Stomach (tissue), 9 donors: ENCODE measurements around the gene BRF1. TPM values are rescaled to one million over a fixed set of nuclear protein-coding genes. Genes with fewer than 3 reads are reported as not detected.

Experiments
- DNase-seq, 2 donors: peaks; one replicate each; pipeline versions ENCODE4 v3.0.0 to v3.0.0-alpha.2; 2013 to 2019
- H3K27ac ChIP-seq, 5 donors: fragments of 200-600 bp in 4 of 5; sonication (generic) in 4 of 5; one replicate each; pipeline ENCODE4 v1.5.1; 2013 to 2019; ENCODE audit warnings: mild to moderate bottlenecking in 1 of 5, moderate library complexity in 1 of 5
- H3K27me3 ChIP-seq, 3 donors: fragments of 200-600 bp; sonication (generic); one replicate each; pipeline ENCODE4 v1.5.1; 2017 to 2019; ENCODE audit warnings: mixed run types in 1 of 3
- H3K36me3 ChIP-seq, 4 donors: fragments of 200-600 bp; sonication (generic); 1 replicate in 3 of 4; 2 replicates in 1 of 4; pipeline ENCODE4 v1.5.1; 2016 to 2019
- H3K4me1 ChIP-seq, 4 donors: fragments of 200-600 bp; sonication (generic); one replicate each; pipeline ENCODE4 v1.5.1; 2016 to 2019
- H3K4me3 ChIP-seq, 4 donors: fragments of 200-600 bp; sonication (generic) in 3 of 4; one replicate each; pipeline ENCODE4 v1.5.1; 2016 to 2019; ENCODE audit warnings: mild to moderate bottlenecking in 1 of 4
- H3K9me3 ChIP-seq, 4 donors: fragments of 200-600 bp; sonication (generic); one replicate each; pipeline ENCODE4 v1.5.1; 2016 to 2019
- EP300 ChIP-seq: sonication (generic); formaldehyde crosslinking; IDR thresholded peaks from one replicate; pipeline ENCODE4 v1.6.1; 2017; ENCODE audit warnings: antibody characterized with exemption
- POLR2A ChIP-seq, 4 donors: fragments of 450-650 bp; IDR thresholded peaks; one replicate each; pipeline ENCODE4 v1.6.1; 2016; ENCODE audit warnings: antibody characterized with exemption in 4 of 4, control low read depth in 2 of 4, mild to moderate bottlenecking in 1 of 4, moderate library complexity in 1 of 4
- POLR2AphosphoS5 ChIP-seq, 3 donors: sonication (generic); formaldehyde crosslinking; IDR thresholded peaks; one replicate each; pipeline ENCODE4 v1.6.1; 2016; ENCODE audit warnings: antibody characterized with exemption in 3 of 3
- WGBS, 5 donors: extraction: QIAGEN DNeasy Blood & Tissue Kit in 3 of 5; methylation state at CpG; one replicate each; pipeline versions ENCODE4 v1.1.5 to v1.1.7; 2013 to 2018; 5-methylcytosine and 5-hydroxymethylcytosine counted together
- intact Hi-C: fragments of 100-400 bp; cut with DNase I; formaldehyde crosslinking; loops from one replicate; pipeline ENCODE4 v1.15.1; 2023; ENCODE audit warnings: low total_unique reads
- polyA plus RNA-seq, 3 donors: library from polyadenylated mRNA; stranded (reverse); fragments of 200-250 nt; gene quantifications; one replicate each; pipeline ENCODE4 v1.2.3, GENCODE V29; 2013
- total RNA-seq, 5 donors: library from RNA; depleted of rRNA; stranded (reverse); fragments of >200 nt; gene quantifications; one replicate each; pipeline versions ENCODE4 v1.1.0 to v1.2.3, GENCODE V29; 2014 to 2016
- TF ChIP-seq, protein P1 (sequence below), 7 experiments: fragments of 450-650 bp in 4 of 7; fragments of 200-600 bp in 3 of 7; sonication (generic) in 3 of 7; IDR thresholded peaks; one replicate each; pipeline ENCODE4 v1.5.1; 2016 to 2019; ENCODE audit warnings: antibody characterized with exemption in 7 of 7, control low read depth in 2 of 7, mild to moderate bottlenecking in 1 of 7
- donor health status: healthy with polysubstance abuse.
- donor health status: Bipolar disorder and iron deficiency.
- donor health status: healthy.

The BRF1 gene
- total and polyA plus RNA-seq, 8 donors = 9.2 to 141 (median 33.9) TPM

DNA sequence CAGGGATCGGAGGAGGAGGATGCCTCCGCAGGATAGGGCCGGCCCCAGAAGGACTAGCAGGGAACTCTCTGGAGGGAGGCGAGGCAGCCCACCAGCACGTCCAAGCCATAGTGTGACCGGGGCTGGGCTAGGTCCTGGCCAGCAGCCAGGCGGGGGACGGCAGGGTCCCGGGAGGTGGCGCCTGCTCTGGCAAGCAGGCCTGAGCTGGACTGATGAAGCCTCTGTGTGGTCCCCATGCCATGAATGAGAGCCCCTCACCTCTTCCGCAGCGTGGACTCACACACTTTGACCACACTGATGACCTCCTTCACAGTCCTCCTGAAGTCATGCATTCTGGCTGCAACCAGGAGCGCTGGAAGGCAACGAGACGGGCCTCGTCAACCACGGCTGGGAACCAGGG lies 72.2 kb downstream of the BRF1 start:
- H3K36me3 ChIP-seq = peaks cover 0 to 52% (median 50%) of the 10 kb centered on the region in 4 donors
- no peak overlapping the region for H3K4me3 ChIP-seq
- WGBS, 5 donors = 78 to 84% (median 79%) methylated on average over 11 to 17 of the region's 17 CpGs
- TF ChIP-seq POLR2AphosphoS5 (IDR thresholded peaks at IDR 0.05) = no peak
- TF ChIP-seq EP300 = no peak
- TF ChIP-seq, protein P1, sequence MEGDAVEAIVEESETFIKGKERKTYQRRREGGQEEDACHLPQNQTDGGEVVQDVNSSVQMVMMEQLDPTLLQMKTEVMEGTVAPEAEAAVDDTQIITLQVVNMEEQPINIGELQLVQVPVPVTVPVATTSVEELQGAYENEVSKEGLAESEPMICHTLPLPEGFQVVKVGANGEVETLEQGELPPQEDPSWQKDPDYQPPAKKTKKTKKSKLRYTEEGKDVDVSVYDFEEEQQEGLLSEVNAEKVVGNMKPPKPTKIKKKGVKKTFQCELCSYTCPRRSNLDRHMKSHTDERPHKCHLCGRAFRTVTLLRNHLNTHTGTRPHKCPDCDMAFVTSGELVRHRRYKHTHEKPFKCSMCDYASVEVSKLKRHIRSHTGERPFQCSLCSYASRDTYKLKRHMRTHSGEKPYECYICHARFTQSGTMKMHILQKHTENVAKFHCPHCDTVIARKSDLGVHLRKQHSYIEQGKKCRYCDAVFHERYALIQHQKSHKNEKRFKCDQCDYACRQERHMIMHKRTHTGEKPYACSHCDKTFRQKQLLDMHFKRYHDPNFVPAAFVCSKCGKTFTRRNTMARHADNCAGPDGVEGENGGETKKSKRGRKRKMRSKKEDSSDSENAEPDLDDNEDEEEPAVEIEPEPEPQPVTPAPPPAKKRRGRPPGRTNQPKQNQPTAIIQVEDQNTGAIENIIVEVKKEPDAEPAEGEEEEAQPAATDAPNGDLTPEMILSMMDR (IDR thresholded peaks at IDR 0.05) = no peak
- no peak for TF ChIP-seq POLR2A (IDR thresholded peaks at IDR 0.05)
- no peaks in the 10 kb centered on the region for H3K4me1 ChIP-seq
- intact Hi-C loops = no loop called here
- H3K9me3 ChIP-seq = no peaks in the 10 kb centered on the region
- DNase-seq = peak in 1 of 2 donors; percentile 37
- H3K27me3 ChIP-seq = no peaks in the 10 kb centered on the region
- H3K27ac ChIP-seq = no peak overlapping the region

DNA sequence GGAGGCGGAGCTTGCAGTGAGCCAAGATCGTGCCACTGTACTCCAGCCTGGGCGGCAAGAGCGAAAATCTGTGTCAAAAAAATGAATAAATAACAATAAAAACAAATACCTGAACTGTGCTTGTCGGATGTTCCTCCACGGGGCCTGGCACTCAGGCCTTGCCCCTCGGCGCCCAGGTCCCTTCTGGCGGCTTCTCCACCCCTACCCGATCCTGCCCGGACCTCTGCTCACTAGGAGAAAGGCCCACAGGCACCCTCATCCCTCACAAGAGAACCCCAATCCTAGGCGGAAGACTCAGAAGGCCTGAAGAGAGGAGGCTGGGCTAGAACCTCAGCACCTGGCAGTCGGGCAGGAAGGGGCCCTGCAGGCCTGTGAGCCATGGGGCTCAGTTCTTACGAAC lies 73.5 kb downstream of the BRF1 start:
- no peak for DNase-seq
- WGBS, 5 donors = 96 to 98% (median 97%) methylated on average over 13 to 14 of the region's 14 CpGs
- H3K4me3 ChIP-seq = no peak overlapping the region
- intact Hi-C loops = no loop called here
- H3K4me1 ChIP-seq = no peaks in the 10 kb centered on the region
- H3K36me3 ChIP-seq = peaks cover 0 to 62% (median 61%) of the 10 kb centered on the region in 4 donors
- TF ChIP-seq, protein P1 (IDR thresholded peaks at IDR 0.05) = no peak
- TF ChIP-seq EP300 = no peak
- no peak for TF ChIP-seq POLR2AphosphoS5 (IDR thresholded peaks at IDR 0.05)
- H3K27me3 ChIP-seq = no peaks in the 10 kb centered on the region
- no peaks in the 10 kb centered on the region for H3K9me3 ChIP-seq
- no peak overlapping the region for H3K27ac ChIP-seq

DNA sequence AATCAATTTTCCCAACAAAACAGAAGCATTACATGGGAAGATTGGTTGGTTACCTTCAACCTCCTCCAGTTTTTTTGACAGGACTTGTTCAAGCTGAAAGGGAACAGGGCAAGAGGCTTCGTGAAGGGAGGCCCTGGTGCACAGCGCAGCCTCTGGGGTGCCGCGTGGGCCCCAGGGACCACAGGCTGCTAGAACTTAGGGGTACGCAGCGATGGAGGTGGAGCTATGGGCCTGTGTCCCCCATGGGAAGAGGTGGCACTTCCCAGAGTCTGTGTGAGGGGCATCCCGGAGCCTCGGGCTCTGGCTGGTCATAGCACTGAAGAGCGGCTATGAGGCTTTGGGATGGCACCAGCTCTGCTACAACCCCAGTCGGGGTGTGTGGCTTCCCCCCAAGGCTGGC lies 74.6 kb downstream of the BRF1 start:
- DNase-seq = no peak
- TF ChIP-seq EP300 (no peak), POLR2A (IDR thresholded peaks at IDR 0.05) (no peak), POLR2AphosphoS5 (IDR thresholded peaks at IDR 0.05) (no peak)
- TF ChIP-seq, protein P1 (IDR thresholded peaks at IDR 0.05) = no peak
- Histone ChIP-seq H3K4me1 (peaks cover 0 to 6% (median 3%) of the 10 kb centered on the region in 4 donors), H3K4me3 (no peak overlapping the region), H3K36me3 (peaks cover 2 to 70% (median 69%) of the 10 kb centered on the region in 4 donors), H3K9me3 (no peaks in the 10 kb centered on the region), H3K27ac (no peak overlapping the region), H3K27me3 (no peaks in the 10 kb centered on the region)
- WGBS, 5 donors = 89 to 99% (median 97%) methylated on average over 10 of the region's 10 CpGs
- intact Hi-C loops = no loop called here

DNA sequence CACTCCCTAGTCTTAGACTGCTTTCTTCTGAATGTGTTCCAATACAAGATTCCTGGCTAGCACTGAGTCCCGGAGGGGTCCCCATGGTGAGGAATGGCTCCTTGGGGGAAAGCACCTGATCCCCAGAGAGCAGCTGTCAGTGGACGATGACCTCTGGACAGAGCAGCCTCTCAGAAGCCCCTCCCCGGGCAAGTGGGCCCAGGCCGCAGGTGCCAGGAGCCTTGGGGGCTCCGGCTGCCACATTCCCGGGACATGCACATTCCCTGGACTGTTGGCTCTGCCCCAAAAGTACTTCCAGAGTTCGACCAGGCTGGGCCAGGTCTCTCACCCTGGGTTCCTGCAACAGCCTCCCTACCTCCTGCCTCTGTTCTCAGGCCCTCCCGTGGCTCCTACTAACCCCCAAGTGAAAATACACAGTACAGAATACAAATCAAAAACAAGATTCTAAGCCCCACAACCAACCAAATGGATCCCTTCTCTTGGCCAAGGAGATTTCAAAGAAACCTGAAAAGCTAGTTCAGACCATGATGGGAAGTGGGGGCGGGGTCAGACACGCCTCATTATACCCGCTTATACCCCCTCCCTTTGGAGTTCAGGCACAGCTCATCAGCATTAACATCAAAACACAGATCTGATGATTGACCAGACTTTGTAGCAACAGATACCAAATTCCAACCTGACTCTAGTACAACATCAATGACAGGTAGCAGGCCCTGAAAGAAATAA lies 75.8 kb downstream of the BRF1 start:
- Histone ChIP-seq H3K27ac (no peak overlapping the region), H3K4me1 (peaks cover 0 to 15% (median 11%) of the 10 kb centered on the region in 4 donors), H3K9me3 (no peaks in the 10 kb centered on the region), H3K36me3 (peaks cover 11 to 82% (median 80%) of the 10 kb centered on the region in 4 donors), H3K4me3 (no peak overlapping the region), H3K27me3 (no peaks in the 10 kb centered on the region)
- WGBS, 5 donors = 78 to 86% (median 83%) methylated on average over 11 of the region's 11 CpGs
- TF ChIP-seq POLR2AphosphoS5 (IDR thresholded peaks at IDR 0.05) (no peak), POLR2A (IDR thresholded peaks at IDR 0.05) (no peak), EP300 (no peak)
- TF ChIP-seq, protein P1 (IDR thresholded peaks at IDR 0.05) = no peak
- intact Hi-C loops = no loop called here
- peak in 1 of 2 donors; percentile 39 for DNase-seq
